ENCODE results near the gene FGR. TPM values are rescaled to one million over a fixed set of nuclear protein-coding genes. Genes with fewer than 3 reads are reported as not detected.

The FGR gene
- total and polyA plus RNA-seq, 2 of the 13 experiments (the other 11 are each of a cell fraction or from before 2014, with no cell fraction given): not detected

DNA sequence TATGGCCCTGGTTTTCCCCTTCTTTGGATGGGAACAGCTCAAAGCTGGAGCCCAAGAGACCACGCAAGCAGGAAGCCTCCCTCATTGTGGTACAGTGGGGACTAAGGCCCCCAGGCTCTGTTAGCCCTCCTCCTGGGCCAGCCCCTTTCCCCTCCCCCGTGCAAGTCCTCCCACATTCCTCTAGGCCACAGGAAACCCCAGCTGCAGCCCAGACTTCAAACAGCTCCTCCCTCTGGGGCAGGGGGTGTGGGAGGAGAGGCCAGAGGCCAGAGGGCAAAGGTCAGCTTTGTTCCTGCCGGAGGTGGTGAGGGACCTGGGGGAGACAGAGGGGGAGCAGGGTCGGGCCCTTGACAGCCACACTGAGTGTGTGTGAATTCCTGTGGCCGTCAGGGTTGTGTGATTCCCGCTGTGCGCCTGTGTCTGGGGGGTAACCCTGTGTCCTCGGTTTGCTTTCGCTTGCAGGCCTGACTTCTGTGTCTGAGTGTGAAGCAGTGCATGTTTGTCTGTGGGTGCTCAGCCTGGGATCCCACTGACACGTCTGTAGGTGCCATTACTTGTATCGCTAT is 27.7 kb downstream of the FGR start (continued):
- TF ChIP-seq, protein P1, sequence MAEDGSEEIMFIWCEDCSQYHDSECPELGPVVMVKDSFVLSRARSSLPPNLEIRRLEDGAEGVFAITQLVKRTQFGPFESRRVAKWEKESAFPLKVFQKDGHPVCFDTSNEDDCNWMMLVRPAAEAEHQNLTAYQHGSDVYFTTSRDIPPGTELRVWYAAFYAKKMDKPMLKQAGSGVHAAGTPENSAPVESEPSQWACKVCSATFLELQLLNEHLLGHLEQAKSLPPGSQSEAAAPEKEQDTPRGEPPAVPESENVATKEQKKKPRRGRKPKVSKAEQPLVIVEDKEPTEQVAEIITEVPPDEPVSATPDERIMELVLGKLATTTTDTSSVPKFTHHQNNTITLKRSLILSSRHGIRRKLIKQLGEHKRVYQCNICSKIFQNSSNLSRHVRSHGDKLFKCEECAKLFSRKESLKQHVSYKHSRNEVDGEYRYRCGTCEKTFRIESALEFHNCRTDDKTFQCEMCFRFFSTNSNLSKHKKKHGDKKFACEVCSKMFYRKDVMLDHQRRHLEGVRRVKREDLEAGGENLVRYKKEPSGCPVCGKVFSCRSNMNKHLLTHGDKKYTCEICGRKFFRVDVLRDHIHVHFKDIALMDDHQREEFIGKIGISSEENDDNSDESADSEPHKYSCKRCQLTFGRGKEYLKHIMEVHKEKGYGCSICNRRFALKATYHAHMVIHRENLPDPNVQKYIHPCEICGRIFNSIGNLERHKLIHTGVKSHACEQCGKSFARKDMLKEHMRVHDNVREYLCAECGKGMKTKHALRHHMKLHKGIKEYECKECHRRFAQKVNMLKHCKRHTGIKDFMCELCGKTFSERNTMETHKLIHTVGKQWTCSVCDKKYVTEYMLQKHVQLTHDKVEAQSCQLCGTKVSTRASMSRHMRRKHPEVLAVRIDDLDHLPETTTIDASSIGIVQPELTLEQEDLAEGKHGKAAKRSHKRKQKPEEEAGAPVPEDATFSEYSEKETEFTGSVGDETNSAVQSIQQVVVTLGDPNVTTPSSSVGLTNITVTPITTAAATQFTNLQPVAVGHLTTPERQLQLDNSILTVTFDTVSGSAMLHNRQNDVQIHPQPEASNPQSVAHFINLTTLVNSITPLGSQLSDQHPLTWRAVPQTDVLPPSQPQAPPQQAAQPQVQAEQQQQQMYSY (CRISPR knock-in tag; IDR thresholded peaks at IDR 0.05): 0 out of 2 replicates have a peak, but pooled peaks have one; percentile 39
- TF ChIP-seq AKAP8 (CRISPR knock-in tag; IDR thresholded peaks at IDR 0.05) (peak; percentile 91; the same call in 1 of the 2 replicates), FOSL2 (CRISPR knock-in tag; IDR thresholded peaks at IDR 0.05) (peak; percentile 76), JUND (CRISPR knock-in tag; IDR thresholded peaks at IDR 0.05) (peak; percentile 82), NR1H2 (CRISPR knock-in tag; IDR thresholded peaks at IDR 0.05; ENCODE audit: borderline replicate concordance, low read depth) (0 out of 2 replicates have a peak, but pooled peaks have one; percentile 58), POLR2G (IDR thresholded peaks at IDR 0.05; ENCODE audit: low read depth, low read length) (peak; percentile 60), MYC (CRISPR knock-in tag; IDR thresholded peaks at IDR 0.05; ENCODE audit: borderline replicate concordance) (peak; percentile 73; the same call in 1 of the 2 replicates), KLF15 (CRISPR knock-in tag; IDR thresholded peaks at IDR 0.05; ENCODE audit: borderline replicate concordance) (no peak), ZNF34 (CRISPR knock-in tag; IDR thresholded peaks at IDR 0.05; ENCODE audit: borderline replicate concordance) (0 out of 2 replicates have a peak, but pooled peaks have one; percentile 69), ZNF383 (CRISPR knock-in tag; IDR thresholded peaks at IDR 0.05; ENCODE audit: borderline replicate concordance) (peak; percentile 78; the same call in 1 of the 2 replicates), NFIC (IDR thresholded peaks at IDR 0.05; ENCODE audit: low read length) (0 out of 2 replicates have a peak, but pooled peaks have one; percentile 44), ZNF709 (CRISPR knock-in tag; IDR thresholded peaks at IDR 0.05) (peak; percentile 72; the same call in 1 of the 2 replicates), ZNF772 (CRISPR knock-in tag; IDR thresholded peaks at IDR 0.05) (peak; percentile 96), ZNF30 (CRISPR knock-in tag; IDR thresholded peaks at IDR 0.05) (no peak), TBX2 (CRISPR knock-in tag; IDR thresholded peaks at IDR 0.05; ENCODE audit: borderline replicate concordance) (peak; percentile 98), JUNB (CRISPR knock-in tag; IDR thresholded peaks at IDR 0.05; ENCODE audit: borderline replicate concordance) (no peak), SPEN (CRISPR knock-in tag; IDR thresholded peaks at IDR 0.05; ENCODE audit: low read depth) (peak; percentile 73; the same call in 1 of the 2 replicates), ZFP37 (CRISPR knock-in tag; IDR thresholded peaks at IDR 0.05; ENCODE audit: borderline replicate concordance) (peak; percentile 85; the same call in 1 of the 2 replicates)
- TF ChIP-seq, protein P2, sequence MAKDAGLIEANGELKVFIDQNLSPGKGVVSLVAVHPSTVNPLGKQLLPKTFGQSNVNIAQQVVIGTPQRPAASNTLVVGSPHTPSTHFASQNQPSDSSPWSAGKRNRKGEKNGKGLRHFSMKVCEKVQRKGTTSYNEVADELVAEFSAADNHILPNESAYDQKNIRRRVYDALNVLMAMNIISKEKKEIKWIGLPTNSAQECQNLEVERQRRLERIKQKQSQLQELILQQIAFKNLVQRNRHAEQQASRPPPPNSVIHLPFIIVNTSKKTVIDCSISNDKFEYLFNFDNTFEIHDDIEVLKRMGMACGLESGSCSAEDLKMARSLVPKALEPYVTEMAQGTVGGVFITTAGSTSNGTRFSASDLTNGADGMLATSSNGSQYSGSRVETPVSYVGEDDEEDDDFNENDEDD (CRISPR knock-in tag; IDR thresholded peaks at IDR 0.05; ENCODE audit: borderline replicate concordance): no peak
- TF ChIP-seq, protein P3, sequence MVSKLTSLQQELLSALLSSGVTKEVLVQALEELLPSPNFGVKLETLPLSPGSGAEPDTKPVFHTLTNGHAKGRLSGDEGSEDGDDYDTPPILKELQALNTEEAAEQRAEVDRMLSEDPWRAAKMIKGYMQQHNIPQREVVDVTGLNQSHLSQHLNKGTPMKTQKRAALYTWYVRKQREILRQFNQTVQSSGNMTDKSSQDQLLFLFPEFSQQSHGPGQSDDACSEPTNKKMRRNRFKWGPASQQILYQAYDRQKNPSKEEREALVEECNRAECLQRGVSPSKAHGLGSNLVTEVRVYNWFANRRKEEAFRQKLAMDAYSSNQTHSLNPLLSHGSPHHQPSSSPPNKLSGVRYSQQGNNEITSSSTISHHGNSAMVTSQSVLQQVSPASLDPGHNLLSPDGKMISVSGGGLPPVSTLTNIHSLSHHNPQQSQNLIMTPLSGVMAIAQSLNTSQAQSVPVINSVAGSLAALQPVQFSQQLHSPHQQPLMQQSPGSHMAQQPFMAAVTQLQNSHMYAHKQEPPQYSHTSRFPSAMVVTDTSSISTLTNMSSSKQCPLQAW (CRISPR knock-in tag; IDR thresholded peaks at IDR 0.05): peak; percentile 91
- TF ChIP-seq, protein P4, sequence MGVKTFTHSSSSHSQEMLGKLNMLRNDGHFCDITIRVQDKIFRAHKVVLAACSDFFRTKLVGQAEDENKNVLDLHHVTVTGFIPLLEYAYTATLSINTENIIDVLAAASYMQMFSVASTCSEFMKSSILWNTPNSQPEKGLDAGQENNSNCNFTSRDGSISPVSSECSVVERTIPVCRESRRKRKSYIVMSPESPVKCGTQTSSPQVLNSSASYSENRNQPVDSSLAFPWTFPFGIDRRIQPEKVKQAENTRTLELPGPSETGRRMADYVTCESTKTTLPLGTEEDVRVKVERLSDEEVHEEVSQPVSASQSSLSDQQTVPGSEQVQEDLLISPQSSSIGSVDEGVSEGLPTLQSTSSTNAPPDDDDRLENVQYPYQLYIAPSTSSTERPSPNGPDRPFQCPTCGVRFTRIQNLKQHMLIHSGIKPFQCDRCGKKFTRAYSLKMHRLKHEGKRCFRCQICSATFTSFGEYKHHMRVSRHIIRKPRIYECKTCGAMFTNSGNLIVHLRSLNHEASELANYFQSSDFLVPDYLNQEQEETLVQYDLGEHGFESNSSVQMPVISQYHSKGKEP (CRISPR knock-in tag; IDR thresholded peaks at IDR 0.05): no peak
